Renal pelvis (tissue), 4 donors: ENCODE measurements around the gene MT1H. TPM values are rescaled to one million over a fixed set of nuclear protein-coding genes. Genes with fewer than 3 reads are reported as not detected.
A peak's percentile ranks its signal among the peaks of the same experiment; 100 is the strongest.
"Not testable (repeated sequence)": the region's sequence is repeated elsewhere in the genome, so short reads cannot be mapped to it uniquely, and the experiment has no call there.

Source experiments
- DNase-seq: peaks from one replicate; pipeline ENCODE4 v3.0.0-alpha.2; 2013
- polyA plus RNA-seq, 3 donors: library from polyadenylated mRNA; unstranded; fragments of 120-200 nt; gene quantifications; one replicate each; pipeline ENCODE4 v1.2.1, GENCODE V29; 2013; ENCODE audit not compliant: insufficient read length in 3 of 3

Gene MT1H
- polyA plus RNA-seq, 3 donors, result 5.8 to 27.8 (median 18.4) TPM

DNA sequence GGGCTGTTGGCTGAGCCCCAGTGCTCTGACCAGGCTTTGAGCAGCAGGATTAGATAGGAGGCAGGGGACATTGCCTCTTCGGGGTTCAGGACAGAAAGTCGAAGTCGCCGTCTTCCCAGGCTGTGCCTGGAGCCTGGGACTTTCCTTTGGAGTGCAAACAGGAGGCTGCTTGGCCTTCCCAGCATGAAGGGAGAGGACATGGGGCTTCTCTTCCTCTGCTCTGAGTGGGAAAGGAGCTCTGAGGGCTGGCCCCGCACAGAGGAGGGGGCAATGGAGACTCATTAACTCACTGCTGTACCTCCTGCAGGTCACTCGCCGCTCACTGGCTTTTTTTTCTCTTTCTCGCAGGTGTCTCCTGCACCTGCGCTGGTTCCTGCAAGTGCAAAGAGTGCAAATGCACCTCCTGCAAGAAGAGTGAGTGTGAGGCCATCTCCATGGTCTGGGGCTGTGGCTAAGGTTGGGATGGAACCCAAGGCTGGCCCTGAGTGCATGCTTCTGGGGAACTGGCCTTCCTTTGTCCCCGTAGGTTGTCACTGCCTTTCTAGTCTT is 11.2 kb upstream of the MT1H start:
- no peak for DNase-seq

DNA sequence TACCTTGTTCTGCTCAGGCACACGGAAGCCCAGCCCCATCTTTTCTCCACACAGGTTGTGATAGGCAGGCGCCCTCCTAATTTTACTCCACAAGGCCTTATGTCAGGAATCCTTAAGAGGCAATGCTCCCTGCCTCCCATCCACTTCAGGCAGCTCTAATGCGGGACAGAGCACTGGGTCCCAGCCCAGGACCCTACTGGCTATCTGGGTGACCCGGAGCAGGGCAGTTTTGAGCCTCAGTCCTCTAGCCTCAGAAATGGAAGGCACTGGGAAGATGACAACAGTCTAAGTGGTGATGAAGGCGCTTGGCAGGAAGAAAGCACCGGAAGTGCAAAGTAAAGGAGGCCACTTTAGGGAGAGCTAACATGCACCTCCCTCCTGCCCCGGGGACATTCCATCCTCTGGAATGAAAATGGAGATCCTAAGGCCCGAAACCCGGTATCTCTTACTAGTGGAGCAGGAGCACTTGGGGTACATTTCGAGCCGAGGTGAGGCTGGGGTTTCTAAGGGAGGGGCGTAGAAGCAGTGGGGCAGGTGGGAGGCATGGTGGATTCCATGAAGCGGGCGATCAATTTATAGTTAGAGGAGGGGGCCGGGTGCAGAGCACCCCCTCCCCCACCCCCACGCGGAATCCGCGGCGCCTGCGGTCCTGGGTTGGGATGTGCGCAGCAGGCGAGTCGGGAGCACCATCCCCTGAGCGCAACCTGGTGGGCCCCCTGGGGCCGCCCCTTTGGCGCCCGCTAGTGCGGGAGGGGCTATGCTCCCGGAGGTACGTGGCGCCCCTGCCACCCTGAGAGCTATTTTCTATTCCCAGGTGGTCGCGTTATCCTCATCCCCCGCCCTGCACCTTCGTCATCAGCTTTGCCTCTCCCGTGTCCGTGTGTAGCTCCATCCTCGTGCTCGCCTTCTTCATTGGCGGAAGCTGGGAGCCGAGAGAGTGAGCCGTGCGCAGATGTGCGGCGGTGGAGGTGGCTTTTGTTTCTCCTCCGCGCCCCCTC is 7.0 kb upstream of the MT1H start:
- DNase-seq, result no peak

DNA sequence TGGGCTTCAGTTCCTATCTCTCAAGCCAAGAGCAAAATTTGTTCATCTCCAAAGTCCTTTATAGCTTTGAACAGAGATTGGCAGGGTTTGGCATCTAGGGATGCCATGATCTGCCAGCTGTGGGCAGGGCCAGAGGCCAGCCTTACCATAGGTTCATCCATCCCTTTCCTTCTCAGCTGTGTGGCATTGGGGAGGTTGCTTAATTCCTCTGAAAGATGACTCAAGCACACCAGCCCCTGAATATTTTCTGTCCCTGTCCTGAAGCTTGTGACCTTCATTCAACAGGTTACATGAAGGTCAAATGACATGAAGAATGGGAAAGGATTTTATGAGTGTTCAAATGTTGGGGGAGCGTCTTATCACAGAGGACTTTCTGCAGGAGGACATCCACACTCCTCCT is 5.1 kb upstream of the MT1H start:
- no peak for DNase-seq

DNA sequence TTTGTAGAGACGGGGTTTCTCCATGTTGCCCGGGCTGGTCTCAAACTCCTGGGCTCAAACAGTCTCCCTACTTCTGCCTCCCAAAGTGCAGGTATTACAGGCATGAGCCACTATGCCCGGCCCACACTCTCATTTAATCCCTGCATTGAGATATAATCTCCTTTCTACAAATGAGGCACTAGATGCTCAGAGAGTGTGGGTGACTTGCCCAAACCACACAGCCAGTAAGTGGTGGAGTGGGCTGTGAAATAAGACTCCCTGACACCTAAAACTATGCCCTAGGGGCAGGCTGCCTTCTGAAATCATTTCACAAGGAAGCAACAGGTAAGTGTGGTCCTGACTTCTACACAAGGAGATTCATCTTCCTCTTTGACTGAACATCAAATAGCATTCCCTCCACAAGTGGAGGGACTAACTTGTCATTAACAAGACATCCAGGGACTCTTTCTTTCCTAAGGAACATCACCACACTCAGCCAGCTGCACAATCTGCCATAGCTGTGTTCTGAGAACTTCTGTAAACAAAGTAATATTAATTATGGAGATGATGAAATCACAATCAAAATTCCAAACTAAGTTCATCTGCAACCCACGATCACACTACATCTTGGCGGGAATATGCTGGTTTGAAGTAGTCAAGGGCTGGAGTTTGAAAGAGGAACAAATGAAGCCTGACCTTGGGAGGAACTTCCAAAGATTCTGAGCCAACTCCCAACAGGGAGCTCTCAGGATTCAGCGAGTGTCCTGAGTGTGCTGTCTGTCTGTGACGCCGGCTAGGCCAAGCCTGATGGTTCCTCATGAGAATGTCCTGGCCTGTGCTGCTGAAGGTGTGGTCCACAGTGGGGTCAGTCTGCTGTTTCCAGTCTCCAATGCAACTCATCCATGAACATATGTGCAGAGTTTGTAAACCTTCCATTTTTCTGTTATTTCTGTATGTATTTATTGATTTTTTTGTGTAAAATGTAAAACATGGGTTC is 4.0 kb upstream of the MT1H start:
- not testable (repeated sequence) for DNase-seq

DNA sequence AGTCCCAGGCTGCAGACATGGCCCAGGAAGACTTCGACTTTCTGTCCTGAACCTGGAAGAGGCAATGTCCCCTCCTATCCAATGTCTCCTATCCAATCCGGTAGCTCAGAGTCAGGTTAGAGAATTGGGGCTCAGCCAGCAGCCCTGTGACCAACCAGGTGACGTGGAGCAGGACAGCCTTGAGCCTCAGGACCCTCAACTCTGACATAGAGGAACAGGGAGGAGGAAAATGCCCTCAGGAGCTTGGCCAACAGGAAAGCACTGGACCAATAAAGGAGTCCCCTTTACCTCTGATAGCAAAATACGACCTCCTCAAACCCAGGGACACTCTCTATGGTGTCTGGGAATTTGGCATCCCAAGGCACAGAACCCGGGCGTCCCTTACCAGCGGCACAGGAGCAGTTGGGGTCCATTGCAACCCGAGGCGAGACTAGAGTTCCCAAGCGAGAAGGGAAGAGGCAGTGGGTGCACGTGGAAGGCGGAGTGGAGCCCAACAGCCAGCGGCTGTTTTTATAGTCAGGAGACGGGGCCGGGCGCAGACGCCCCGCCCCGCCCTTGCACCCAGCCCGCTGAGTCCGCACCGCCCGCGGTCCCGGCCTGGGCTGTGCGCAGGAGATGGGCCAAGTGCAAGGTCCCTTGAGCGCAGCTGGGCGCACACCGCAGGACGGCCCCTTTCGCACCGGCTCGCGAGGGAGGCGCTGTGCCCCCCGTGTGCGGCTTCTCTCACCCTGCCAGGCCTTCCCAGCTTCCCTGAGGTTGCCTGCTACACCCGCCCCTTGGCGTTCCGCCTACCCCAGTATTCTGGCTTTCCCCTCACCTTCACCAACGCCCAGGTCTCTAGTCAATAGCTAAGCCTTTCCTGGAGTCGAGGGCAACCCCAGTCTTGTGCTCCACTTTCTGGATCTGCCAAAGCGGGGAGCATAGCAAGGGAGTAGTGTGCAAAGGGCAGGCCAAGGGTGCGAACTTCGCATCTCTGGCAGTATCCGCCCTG is 1.7 kb upstream of the MT1H start, which contains the start of gene MT1G:
Gene MT1G (minus strand): TSS at position 485 of the 991 bp plus-strand sequence. CDS start 72 bp downstream, at position 413.
- DNase-seq, result no peak

DNA sequence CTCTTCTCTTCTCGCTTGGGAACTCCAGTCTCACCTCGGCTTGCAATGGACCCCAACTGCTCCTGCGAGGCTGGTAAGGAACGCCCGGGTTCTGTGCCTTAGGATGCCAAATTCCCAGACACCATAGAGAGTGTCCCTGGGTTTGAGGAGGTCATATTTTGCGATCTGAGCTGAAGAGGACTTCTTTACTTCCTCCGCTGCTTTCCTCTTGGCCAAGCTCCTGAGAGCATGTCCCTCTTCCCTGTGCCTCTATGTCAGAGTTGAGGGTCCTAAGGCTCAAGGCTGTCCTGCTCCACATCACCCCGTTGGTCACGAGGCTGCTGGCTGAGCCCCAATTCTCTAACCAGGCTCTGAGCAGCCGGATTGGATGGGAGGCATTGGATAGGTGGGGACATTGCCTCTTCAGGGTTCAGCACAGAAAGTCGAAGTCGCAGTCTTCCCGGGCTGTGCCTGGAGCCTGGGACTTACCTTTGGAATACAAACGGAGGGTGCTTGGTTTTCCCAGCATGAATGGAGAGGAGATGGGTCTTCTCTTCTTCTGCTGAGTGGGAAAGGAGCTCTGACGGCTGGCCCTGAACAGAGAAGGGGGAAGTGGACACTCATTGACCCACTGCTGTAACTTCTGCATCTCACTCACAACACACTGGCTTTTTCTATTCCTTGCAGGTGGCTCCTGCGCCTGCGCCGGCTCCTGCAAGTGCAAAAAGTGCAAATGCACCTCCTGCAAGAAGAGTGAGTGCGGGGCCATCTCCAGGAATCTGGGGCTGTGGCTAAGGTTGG is 416 bp downstream of the MT1H start:
- DNase-seq, result no peak

DNA sequence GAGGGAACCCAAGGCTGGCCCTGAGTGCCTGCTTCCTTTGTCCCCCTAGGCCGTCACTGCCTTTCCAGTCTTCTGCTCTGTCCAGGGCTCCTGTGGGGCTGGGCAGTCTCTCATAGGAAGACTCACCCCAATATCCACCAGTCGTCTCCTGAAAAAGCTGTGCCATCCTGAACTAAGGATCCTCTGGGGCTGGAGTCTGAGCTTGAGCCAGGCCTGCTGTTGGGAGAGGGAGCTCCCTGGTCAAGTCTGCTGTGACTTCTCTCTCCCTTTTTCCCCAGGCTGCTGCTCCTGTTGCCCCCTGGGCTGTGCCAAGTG is 963 bp downstream of the MT1H start:
- no peak for DNase-seq

DNA sequence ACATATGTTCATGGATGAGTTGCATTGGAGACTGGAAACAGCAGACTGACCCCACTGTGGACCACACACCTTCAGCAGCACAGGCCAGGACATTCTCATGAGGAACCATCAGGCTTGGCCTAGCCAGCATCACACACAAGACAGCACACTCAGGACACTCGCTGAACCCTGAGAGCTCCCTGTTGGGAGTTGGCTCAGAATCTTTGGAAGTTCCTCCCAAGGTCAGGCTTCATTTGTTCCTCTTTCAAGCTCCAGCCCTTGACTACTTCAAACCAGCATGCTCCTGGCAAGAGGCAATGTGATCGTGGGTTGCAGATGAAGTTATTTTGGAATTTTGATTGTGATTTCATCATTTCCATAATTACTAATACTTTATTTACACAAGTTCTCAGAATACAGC is 2.1 kb downstream of the MT1H start:
- DNase-seq, result not testable (repeated sequence)

DNA sequence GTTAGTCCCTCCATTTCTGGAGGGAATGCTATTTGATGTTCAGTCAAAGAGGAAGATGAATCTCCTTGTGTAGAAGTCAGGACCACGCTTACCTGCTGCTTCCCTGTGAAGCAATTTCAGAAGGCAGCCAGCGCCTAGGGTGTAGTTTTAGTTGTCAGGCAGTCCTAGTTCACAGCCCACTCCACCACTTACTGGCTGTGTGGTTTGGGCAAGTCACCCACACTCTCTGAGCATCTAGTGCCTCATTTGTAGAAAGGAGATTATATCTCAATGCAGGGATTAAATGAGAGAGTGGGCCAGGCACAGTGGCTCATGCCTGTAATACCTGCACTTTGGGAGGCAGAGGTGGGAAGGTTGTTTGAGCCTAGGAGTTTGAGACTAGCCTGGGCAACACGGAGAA is 2.6 kb downstream of the MT1H start:
- not testable (repeated sequence) for DNase-seq

DNA sequence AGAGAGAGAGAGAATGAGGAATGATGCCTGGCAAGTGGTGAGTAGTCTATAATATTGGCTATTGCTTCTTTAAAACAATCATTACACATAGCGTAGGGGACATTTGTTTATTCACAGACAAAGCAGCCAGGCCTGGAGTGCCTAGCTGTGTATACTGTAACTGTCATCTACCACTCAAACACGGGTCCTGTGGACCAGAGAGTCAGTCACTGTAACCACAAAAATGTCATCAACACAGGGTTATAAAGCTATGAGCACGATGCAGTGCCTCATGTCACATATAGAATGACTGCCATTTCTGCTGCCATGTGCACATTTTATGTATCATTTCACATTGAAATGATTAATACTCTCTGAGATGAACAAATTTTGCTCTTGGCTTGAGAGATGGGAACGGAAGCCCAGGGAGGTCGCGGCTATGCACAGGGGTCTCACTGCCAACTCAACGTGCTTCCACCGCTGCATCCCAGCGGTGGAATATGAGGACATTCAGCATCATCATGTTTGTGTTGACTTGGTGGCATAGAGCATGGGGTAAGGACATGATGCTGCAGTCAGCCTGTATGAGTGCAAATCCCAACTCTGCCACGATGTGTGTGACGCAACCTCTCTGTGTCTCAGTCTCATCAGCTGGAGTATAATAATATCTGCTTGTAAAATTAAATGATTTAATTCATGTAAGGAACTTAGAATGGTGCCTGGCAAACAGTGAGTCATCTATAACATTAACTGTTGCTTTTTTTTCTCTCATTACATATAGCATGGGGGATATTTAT is 3.3 kb downstream of the MT1H start:
- no peak for DNase-seq

DNA sequence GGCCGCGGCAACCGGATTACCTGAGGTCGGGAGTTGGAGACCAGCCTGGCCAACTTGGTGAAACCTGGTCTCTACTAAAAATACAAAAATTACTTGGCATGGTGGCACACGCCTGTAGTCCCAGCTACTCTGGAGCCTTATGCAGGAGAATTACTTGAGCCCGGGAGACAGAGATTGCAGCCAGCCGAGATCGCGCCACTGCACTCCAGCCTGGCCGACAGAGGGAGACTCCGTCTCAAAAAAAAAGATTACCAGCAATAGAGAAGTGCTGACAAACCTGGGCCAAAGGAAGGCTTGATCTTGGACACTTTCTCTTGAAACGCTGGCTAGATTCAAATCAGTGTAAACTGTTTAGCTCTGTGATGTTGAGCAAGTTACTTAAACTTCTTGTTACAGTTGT is 4.3 kb downstream of the MT1H start:
- no peak for DNase-seq

DNA sequence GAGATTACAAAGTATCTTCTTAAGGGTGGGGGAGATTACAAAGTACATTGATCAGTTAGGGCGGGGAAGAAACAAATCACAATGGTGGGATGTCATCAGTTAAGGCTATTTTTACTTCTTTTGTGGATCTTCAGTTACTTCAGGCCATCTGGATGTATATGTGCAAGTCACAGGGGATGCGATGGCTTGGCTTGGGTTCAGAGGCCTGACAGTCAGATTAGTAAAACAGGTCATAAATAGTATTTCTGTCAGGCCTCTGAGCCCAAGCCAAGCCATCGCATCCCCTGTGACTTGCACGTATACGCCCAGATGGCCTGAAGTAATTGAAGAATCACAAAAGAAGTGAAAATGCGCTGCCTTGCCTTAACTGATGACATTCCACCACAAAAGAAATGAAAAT is 5.0 kb downstream of the MT1H start:
- not testable (repeated sequence) for DNase-seq

DNA sequence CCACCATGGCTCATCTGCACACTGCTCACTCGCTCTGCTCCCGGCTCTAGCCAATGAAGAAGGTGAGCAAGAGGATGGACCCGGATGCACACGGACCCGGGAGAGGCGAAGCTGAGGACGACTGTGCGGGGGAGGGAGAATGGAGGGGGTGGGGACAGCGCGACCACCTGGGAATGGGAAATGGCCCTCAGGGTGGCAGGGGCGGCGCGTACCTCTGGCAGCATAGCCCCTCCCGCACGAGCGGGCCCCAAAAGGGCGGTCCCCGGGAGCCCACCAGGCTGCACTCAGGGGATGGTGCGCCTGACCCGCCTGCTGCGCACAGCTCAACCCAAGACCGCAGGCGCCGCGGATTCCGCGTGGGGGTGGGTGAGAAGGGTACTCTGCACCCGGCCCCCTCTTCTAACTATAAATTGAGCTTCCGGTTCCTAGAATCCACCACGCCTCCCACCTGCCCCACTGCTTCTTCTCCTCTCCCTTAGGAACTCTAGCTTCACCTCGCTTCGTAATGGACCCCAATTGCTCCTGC is 6.1 kb downstream of the MT1H start:
- DNase-seq, result no peak

DNA sequence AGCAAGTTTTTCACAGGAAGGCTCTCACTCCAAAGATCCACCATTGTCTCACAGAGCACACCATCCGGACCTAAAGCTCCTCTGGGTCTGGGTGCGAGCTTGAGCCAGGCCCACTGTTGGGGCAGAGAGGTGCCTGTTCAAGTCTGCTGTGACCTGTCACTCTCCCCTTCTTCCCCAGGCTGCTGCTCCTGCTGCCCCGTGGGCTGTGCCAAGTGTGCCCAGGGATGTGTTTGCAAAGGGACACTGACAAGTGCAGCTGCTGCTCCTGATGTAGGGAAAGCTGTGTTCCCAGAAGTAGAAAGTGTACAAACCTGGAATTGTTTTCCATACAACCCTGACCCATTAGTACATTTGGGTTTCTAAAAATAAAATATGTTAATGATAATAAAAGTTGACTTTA is 7.9 kb downstream of the MT1H start:
- DNase-seq, result no peak

DNA sequence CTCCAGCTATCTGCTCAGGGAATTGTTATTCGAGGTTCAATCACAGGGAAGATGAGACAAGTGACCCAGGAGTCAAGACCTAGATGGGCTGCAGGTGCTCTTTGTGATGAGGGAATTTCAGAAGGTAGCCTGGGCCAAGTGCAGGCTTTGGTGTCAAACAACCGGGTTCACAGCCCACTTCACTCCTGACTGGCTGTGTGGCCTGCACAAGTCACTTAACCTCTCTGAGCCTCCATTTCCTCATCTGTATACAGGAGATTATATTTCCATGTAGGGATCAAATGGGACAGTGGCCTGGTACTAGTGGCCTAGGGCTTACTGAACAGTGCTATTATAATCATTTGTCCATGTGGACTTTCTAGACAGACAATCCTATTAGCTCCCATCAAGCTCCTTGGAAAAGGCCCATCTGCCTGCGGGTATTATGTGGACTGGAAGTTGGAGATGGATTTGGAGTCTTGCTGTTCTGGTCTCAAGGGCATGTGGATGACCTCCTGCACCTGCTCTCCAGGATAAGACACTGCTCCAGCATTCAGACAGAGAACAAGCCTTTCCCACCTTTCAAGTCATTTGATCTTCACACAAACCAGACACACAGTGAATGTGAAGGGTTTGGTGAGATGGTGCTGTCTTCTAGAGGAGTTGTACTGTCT is 9.6 kb downstream of the MT1H start:
- DNase-seq, result no peak

DNA sequence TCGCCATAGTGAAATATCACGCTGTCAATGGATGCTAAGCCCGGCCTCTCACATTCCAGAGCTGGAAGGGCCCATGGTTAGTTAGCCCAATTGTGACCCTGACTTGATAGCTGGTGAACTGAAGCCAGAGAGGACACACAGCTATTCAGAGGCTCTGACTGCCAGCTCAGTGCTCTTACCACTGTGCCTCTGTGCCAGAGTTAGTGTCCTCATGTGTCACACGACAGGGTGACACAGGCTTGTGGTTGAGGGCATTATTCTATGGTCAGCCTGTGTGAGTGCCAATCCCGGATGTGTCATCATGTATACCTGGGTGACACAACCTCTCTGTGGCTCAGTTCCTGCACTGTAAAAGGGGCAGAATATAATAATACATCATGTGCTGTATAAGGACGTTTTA is 10.2 kb downstream of the MT1H start:
- DNase-seq, result no peak

DNA sequence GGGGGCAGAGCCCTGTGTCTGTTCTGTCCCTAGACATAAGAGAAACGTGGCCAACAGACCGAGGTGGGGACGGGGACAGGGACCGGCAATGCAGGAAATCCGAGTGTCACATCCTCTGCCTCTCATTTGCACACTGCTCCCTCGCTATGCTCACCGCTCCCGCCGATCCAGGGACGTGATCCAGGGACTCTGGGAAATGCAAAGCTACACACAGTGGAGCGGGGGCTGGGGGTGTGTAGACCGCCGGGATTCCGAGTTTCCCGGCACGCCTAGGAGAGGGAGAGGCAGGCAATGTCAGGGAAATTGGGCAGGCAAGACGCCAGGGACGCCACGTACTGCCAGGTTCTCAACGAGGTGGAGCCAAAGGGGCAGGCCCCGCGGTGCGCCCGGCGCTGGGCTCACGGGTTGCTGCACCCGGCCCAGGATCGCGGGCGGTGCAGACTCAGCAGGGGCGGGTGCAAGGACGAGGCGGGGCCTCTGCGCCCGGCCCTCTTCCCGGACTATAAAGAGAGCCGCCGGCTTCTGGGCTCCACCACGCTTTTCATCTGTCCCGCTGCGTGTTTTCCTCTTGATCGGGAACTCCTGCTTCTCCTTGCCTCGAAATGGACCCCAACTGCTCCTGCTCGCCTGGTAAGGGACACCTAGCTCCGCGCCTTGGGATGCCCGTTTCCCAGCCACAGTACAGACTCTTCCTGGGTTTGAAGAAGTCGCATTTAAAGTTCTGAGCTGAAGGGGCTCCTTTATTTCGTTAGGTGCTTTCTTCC is 12.5 kb downstream of the MT1H start, which contains the start of gene MT1X:
Gene MT1X (plus strand): TSS at position 532 of the 764 bp plus-strand sequence. CDS start 71 bp downstream, at position 603.
- DNase-seq, result peak; percentile 84
